Hepatocyte (in vitro differentiated cells): ENCODE measurements around the gene JARID2. TPM values are rescaled to one million over a fixed set of nuclear protein-coding genes. Genes with fewer than 3 reads are reported as not detected.
A peak's percentile ranks its signal among the peaks of the same experiment; 100 is the strongest.

ENCODE experiments used
- DNase-seq: peaks from one replicate; pipeline ENCODE4 v3.0.0-alpha.2; 2016; ENCODE audit warnings: low spot score
- H2AFZ ChIP-seq: fragments of 200-600 bp; sonication (generic); 2 replicates; pipeline ENCODE4 v1.6.0; 2016; ENCODE audit warnings: antibody characterized with exemption, mild to moderate bottlenecking
- H3K27ac ChIP-seq: fragments of 200-600 bp; sonication (generic); 2 replicates; pipeline ENCODE4 v1.5.1; 2016; ENCODE audit warnings: mild to moderate bottlenecking
- H3K27me3 ChIP-seq: fragments of 200-600 bp; sonication (generic); 2 replicates; pipeline ENCODE4 v1.6.1; 2016
- H3K36me3 ChIP-seq: fragments of 200-600 bp; sonication (generic); replicated peaks from 2 replicates; pipeline ENCODE4 v1.5.1; 2016; ENCODE audit warnings: low read depth; ENCODE audit not compliant: insufficient read depth
- H3K4me1 ChIP-seq: fragments of 200-600 bp; sonication (generic); 2 replicates; pipeline ENCODE4 v1.5.1; 2016; ENCODE audit warnings: mild to moderate bottlenecking, moderate library complexity; ENCODE audit not compliant: insufficient read depth
- H3K4me2 ChIP-seq: fragments of 200-600 bp; sonication (generic); 2 replicates; pipeline ENCODE4 v1.6.0; 2016
- H3K4me3 ChIP-seq: fragments of 200-600 bp; sonication (generic); 2 replicates; pipeline ENCODE4 v1.5.1; 2016; ENCODE audit warnings: mild to moderate bottlenecking
- H3K79me2 ChIP-seq: fragments of 200-600 bp; sonication (generic); 2 replicates; pipeline ENCODE4 v1.6.0; 2017; ENCODE audit warnings: mild to moderate bottlenecking
- H3K9me2 ChIP-seq: fragments of 200-600 bp; sonication (generic); replicated peaks from 2 replicates; pipeline ENCODE4 v1.6.0; 2017; ENCODE audit warnings: mild to moderate bottlenecking; ENCODE audit not compliant: insufficient read depth
- H3K9me3 ChIP-seq: fragments of 200-600 bp; sonication (generic); 2 replicates; pipeline ENCODE4 v1.5.1; 2016; ENCODE audit warnings: low read depth, mild to moderate bottlenecking
- H4K20me1 ChIP-seq: fragments of 200-600 bp; sonication (generic); 2 replicates; pipeline ENCODE4 v1.6.0; 2016; ENCODE audit warnings: mild to moderate bottlenecking; ENCODE audit not compliant: insufficient read depth, poor library complexity, severe bottlenecking
- EZH2 ChIP-seq: fragments of 200-600 bp; sonication (generic); IDR thresholded peaks from 2 replicates; pipeline ENCODE4 v1.6.1; 2016; ENCODE audit warnings: antibody characterized with exemption, mild to moderate bottlenecking, borderline replicate concordance
- EZH2phosphoT487 ChIP-seq: fragments of 200-600 bp; sonication (generic); IDR thresholded peaks from one replicate; pipeline ENCODE4 v1.6.1; 2018; ENCODE audit warnings: antibody characterized with exemption, mild to moderate bottlenecking, low read depth, moderate library complexity; ENCODE audit not compliant: unreplicated experiment, severe bottlenecking
- WGBS: methylation state at CpG from one replicate; pipeline ENCODE4 v1.1.6; 2016; ENCODE audit warnings: low lambda C conversion rate; ENCODE audit errors: missing lambda C conversion rate; 5-methylcytosine and 5-hydroxymethylcytosine counted together
- polyA plus RNA-seq: library from polyadenylated mRNA; unstranded; fragments of >200 nt; fragmentation: Nextera tagmentation; extraction: Ambion mirVana; gene quantifications from 2 replicates; pipeline ENCODE4 v1.2.1, GENCODE V29; 2016
- total RNA-seq: library from RNA; depleted of rRNA; stranded (reverse); fragments of >200 nt; gene quantifications from 2 replicates; pipeline ENCODE4 v1.2.3, GENCODE V29; 2014
- TF ChIP-seq, protein P1 (sequence below): fragments of 200-600 bp; sonication (generic); IDR thresholded peaks from 2 replicates; pipeline ENCODE4 v1.5.1; 2016; ENCODE audit warnings: antibody characterized with exemption, mild to moderate bottlenecking; ENCODE audit not compliant: poor library complexity

JARID2 gene
- total and polyA plus RNA-seq, 2 experiments from 2014 or later: 4.6 to 11.6 TPM

DNA sequence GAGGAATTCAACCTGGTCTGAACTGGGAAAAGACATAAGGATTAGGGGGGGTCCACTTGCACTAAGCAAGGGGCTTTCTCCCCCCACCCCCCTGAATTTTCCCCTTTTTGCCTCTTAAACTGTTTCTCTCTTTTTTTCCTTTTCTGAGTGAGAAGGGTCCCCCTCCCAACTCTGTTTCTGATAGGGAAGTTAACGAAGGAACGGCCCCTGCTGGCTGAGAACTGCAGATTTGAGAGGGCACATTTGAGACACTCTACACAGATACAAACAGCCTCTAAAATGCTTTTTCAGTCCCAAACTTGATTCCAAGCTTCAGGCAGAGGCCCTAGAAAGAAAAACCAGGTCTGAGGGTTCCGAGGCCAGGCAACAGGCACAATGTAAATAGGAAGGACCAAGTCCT, 91.7 kb downstream of the JARID2 start:
- H3K79me2 ChIP-seq: peaks cover 90% of the 10 kb centered on the region
- H4K20me1 ChIP-seq: peaks cover 6% of the 10 kb centered on the region
- no peak overlapping the region for H3K27ac ChIP-seq

DNA sequence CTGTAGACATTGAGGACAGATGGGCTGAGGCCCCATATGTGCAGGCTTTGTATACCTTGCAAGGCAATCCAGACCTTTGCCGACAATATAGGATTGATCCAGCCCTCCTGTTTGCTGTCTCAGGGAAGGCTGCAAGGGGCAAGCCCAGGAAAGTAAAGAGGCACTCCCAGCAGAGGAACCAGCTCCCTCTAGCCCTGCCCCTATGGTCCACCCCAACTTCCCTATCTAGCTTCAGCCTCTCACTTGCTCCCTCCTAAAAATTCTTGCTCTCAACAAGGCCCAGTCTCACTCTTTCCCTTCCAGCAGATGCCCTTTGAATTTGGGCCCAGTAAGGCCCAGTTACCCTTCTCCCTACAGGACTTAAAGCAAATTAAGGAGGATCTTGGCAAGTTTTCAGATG, 92.6 kb downstream of the JARID2 start:
- no peaks in the 10 kb centered on the region for H3K9me2 ChIP-seq
- H3K36me3 ChIP-seq: no peaks in the 10 kb centered on the region
- 75% methylated on average over 1 of the region's 1 CpG for WGBS
- no peak for TF ChIP-seq EZH2
- TF ChIP-seq EZH2phosphoT487: no peak
- TF ChIP-seq, protein P1, sequence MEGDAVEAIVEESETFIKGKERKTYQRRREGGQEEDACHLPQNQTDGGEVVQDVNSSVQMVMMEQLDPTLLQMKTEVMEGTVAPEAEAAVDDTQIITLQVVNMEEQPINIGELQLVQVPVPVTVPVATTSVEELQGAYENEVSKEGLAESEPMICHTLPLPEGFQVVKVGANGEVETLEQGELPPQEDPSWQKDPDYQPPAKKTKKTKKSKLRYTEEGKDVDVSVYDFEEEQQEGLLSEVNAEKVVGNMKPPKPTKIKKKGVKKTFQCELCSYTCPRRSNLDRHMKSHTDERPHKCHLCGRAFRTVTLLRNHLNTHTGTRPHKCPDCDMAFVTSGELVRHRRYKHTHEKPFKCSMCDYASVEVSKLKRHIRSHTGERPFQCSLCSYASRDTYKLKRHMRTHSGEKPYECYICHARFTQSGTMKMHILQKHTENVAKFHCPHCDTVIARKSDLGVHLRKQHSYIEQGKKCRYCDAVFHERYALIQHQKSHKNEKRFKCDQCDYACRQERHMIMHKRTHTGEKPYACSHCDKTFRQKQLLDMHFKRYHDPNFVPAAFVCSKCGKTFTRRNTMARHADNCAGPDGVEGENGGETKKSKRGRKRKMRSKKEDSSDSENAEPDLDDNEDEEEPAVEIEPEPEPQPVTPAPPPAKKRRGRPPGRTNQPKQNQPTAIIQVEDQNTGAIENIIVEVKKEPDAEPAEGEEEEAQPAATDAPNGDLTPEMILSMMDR: no peak
- no peaks in the 10 kb centered on the region for H3K9me3 ChIP-seq
- no peaks in the 10 kb centered on the region for H3K27me3 ChIP-seq
- H2AFZ ChIP-seq: no peak overlapping the region
- no peak overlapping the region for H3K27ac ChIP-seq
- peaks cover 6% of the 10 kb centered on the region for H4K20me1 ChIP-seq
- no peak for DNase-seq
- H3K4me1 ChIP-seq: peaks cover 14% of the 10 kb centered on the region
- no peak overlapping the region for H3K4me2 ChIP-seq
- H3K79me2 ChIP-seq: peaks cover 92% of the 10 kb centered on the region
- no peak overlapping the region for H3K4me3 ChIP-seq

More for the DNA sequence above, 91.7 kb downstream of the JARID2 start:
- no peaks in the 10 kb centered on the region for H3K9me2 ChIP-seq
- DNase-seq: no peak
- no peaks in the 10 kb centered on the region for H3K27me3 ChIP-seq
- H3K36me3 ChIP-seq: no peaks in the 10 kb centered on the region
- H2AFZ ChIP-seq: no peak overlapping the region
- peaks cover 14% of the 10 kb centered on the region for H3K4me1 ChIP-seq
- WGBS: 87% methylated on average over 3 of the region's 3 CpGs
- no peak overlapping the region for H3K4me2 ChIP-seq
- H3K9me3 ChIP-seq: no peaks in the 10 kb centered on the region
- TF ChIP-seq, protein P1: peak; percentile 4
- TF ChIP-seq EZH2phosphoT487 (no peak), EZH2 (no peak)
- no peak overlapping the region for H3K4me3 ChIP-seq

DNA sequence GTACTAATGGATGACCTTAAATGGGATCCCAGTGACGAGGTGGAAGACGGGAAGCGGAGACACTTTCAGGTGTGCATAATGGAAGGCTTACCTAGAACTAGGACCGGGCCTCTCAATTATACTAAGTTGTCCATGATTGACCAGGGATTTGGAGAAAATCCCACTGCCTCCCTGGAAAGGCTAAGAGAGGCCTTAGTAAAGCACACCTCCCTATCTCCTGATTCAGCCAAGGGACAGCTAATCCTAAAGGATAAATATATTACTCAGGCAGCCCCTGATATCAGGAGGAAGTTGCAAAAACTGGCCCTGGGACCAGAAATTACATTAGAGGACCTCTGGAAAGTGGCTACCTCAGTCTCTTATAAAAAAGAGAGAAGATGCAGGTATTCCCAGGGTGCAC, 93.2 kb downstream of the JARID2 start:
- peaks cover 6% of the 10 kb centered on the region for H4K20me1 ChIP-seq
- no peak overlapping the region for H3K4me3 ChIP-seq
- no peaks in the 10 kb centered on the region for H3K9me2 ChIP-seq
- TF ChIP-seq, protein P1: no peak
- TF ChIP-seq EZH2phosphoT487 (no peak), EZH2 (no peak)
- WGBS: 77% methylated on average over 4 of the region's 4 CpGs
- H2AFZ ChIP-seq: no peak overlapping the region
- DNase-seq: no peak
- H3K27ac ChIP-seq: no peak overlapping the region
- no peaks in the 10 kb centered on the region for H3K9me3 ChIP-seq
- no peaks in the 10 kb centered on the region for H3K27me3 ChIP-seq
- peaks cover 14% of the 10 kb centered on the region for H3K4me1 ChIP-seq
- H3K36me3 ChIP-seq: no peaks in the 10 kb centered on the region
- no peak overlapping the region for H3K4me2 ChIP-seq
- H3K79me2 ChIP-seq: peaks cover 87% of the 10 kb centered on the region
